Sigmoid colon (tissue), 7 donors: ENCODE results near the gene KY. TPM values are rescaled to one million over a fixed set of nuclear protein-coding genes. Genes with fewer than 3 reads are reported as not detected.

Source experiments
- DNase-seq: peaks from one replicate; pipeline ENCODE4 v3.0.0-alpha.2; 2019
- H3K27ac ChIP-seq, 4 donors: fragments of 200-600 bp; sonication (generic); one replicate each; pipeline ENCODE4 v1.5.1; 2016 to 2019; ENCODE audit warnings: mild to moderate bottlenecking in 1 of 4
- H3K27me3 ChIP-seq, 3 donors: fragments of 200-600 bp; sonication (generic); one replicate each; pipeline ENCODE4 v1.5.1; 2019; ENCODE audit warnings: mild to moderate bottlenecking in 1 of 3
- H3K36me3 ChIP-seq, 4 donors: fragments of 200-600 bp; sonication (generic); one replicate each; pipeline ENCODE4 v1.5.1; 2016 to 2019
- H3K4me1 ChIP-seq, 4 donors: fragments of 200-600 bp; sonication (generic); one replicate each; pipeline ENCODE4 v1.5.1; 2017 to 2019
- H3K4me3 ChIP-seq, 4 donors: fragments of 200-600 bp; sonication (generic); one replicate each; pipeline ENCODE4 v1.5.1; 2017 to 2019; ENCODE audit warnings: mild to moderate bottlenecking in 2 of 4, moderate library complexity in 1 of 4
- H3K9me3 ChIP-seq, 4 donors: fragments of 200-600 bp in 3 of 4; sonication (generic) in 3 of 4; one replicate each; pipeline versions ENCODE4 v1.5.1 to v1.6.1; 2013 to 2019
- EP300 ChIP-seq, 4 donors: sonication (generic); formaldehyde crosslinking; IDR thresholded peaks; one replicate each; pipeline ENCODE4 v1.6.1; 2017; ENCODE audit warnings: antibody characterized with exemption in 4 of 4
- POLR2A ChIP-seq, 2 donors: fragments of 450-650 bp; IDR thresholded peaks; one replicate each; pipeline ENCODE4 v1.6.1; 2016; ENCODE audit warnings: antibody characterized with exemption in 2 of 2, mild to moderate bottlenecking in 2 of 2, moderate library complexity in 2 of 2
- POLR2AphosphoS5 ChIP-seq, 4 donors: sonication (generic); formaldehyde crosslinking; IDR thresholded peaks; one replicate each; pipeline ENCODE4 v1.6.1; 2017; ENCODE audit warnings: antibody characterized with exemption in 4 of 4
- WGBS, 2 donors: extraction: QIAGEN DNeasy Blood & Tissue Kit; methylation state at CpG; one replicate each; pipeline ENCODE4 v1.1.7; 2013; 5-methylcytosine and 5-hydroxymethylcytosine counted together
- intact Hi-C: fragments of 100-400 bp; cut with DNase I; formaldehyde crosslinking; loops from one replicate; pipeline ENCODE4 v1.15.1; 2023
- polyA plus RNA-seq, 3 donors: library from polyadenylated mRNA; stranded (reverse); fragments of 200-250 nt; gene quantifications; one replicate each; pipeline ENCODE4 v1.2.3, GENCODE V29; 2013
- total RNA-seq, 4 donors: library from RNA; depleted of rRNA; stranded (reverse); fragments of >200 nt; gene quantifications; one replicate each; pipeline ENCODE4 v1.1.0, GENCODE V29; 2016
- TF ChIP-seq, protein P1 (sequence below), 4 experiments: fragments of 450-650 bp in 3 of 4; fragments of 200-600 bp in 1 of 4; IDR thresholded peaks; one replicate each; pipeline ENCODE4 v1.5.1; 2016 to 2019; ENCODE audit warnings: antibody characterized with exemption in 4 of 4, mild to moderate bottlenecking in 3 of 4, moderate library complexity in 2 of 4
- donor health status: healthy with polysubstance abuse.
- donor health status: Bipolar disorder and iron deficiency.
- donor health status: healthy.

The KY gene
- total and polyA plus RNA-seq, 7 donors = 0.13 to 3.9 (median 3.0) TPM; not detected in 2

DNA sequence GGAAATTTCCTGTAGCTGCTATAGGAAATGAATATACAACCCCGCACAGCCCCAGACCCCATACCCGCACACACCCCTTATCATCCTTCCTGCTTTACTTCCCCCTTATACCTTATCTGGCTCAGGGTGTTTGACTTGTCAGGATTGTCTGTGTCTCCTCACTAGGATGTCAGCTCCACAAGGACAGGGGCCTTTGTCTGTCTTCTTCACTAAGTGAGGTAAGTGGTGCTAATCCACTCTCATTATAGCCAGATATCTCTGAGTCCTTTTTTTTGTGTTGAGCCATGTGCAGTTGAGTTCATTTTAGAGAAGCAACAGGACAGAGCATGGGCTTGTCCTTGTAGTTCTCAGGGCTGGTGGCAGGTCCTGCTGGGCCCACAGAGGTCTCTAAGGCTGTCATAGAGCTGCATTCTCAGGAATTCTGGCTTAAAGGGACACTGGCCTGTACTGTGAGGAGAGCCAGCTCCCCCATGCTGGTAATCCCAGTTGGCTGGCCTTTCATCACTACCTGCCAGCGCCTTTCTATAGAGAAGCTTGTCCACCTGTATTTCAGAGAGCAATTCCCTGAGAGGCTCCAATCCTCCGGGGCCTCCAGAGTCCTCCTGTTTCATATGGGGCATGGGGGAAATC lies 9.0 kb downstream of the KY start:
- intact Hi-C loops = no loop called here
- WGBS, 2 donors = 89 to 91% methylated on average over 4 of the region's 4 CpGs
- no peak for DNase-seq
- TF ChIP-seq, protein P1, sequence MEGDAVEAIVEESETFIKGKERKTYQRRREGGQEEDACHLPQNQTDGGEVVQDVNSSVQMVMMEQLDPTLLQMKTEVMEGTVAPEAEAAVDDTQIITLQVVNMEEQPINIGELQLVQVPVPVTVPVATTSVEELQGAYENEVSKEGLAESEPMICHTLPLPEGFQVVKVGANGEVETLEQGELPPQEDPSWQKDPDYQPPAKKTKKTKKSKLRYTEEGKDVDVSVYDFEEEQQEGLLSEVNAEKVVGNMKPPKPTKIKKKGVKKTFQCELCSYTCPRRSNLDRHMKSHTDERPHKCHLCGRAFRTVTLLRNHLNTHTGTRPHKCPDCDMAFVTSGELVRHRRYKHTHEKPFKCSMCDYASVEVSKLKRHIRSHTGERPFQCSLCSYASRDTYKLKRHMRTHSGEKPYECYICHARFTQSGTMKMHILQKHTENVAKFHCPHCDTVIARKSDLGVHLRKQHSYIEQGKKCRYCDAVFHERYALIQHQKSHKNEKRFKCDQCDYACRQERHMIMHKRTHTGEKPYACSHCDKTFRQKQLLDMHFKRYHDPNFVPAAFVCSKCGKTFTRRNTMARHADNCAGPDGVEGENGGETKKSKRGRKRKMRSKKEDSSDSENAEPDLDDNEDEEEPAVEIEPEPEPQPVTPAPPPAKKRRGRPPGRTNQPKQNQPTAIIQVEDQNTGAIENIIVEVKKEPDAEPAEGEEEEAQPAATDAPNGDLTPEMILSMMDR (IDR thresholded peaks at IDR 0.05) = no peak
- no peak for TF ChIP-seq POLR2A (IDR thresholded peaks at IDR 0.05)
- TF ChIP-seq EP300 (IDR thresholded peaks at IDR 0.05) = no peak
- no peak for TF ChIP-seq POLR2AphosphoS5 (IDR thresholded peaks at IDR 0.05)
- H3K4me3 ChIP-seq = no peak overlapping the region
- peaks cover 0 to 8% (median 0%) of the 10 kb centered on the region in 4 donors for H3K36me3 ChIP-seq
- H3K4me1 ChIP-seq = peaks cover 0 to 5% (median 0%) of the 10 kb centered on the region in 4 donors
- H3K27me3 ChIP-seq = no peaks in the 10 kb centered on the region
- no peaks in the 10 kb centered on the region for H3K9me3 ChIP-seq
- H3K27ac ChIP-seq = no peak overlapping the region

DNA sequence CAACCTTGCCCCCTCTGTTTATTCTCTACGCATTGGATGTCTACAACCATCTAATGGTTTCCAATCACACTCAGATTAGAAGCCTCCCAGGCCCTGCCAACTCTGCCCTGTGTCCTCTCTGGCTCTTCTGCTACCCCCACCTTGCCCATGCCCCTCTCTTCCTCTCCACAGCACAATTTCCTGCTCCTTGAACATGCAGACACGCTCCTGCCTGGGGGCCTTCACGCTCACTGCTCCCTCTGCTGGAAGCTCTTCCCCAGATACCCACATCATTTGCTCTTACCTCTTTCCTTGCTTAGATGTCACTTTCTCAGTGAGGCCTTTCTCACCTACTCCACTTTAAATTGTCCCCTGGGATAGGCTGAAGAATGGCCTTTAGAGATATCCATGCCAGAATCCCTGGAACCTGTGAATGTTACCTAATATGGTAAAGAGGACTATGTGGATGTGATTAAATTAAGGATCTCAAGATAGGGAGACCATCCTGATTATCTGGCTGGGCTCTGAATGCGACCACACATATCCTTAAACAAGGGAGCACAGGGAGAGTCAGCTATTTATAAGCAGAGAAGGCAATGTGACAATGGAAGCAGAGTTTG lies 9.9 kb downstream of the KY start:
- Histone ChIP-seq H3K9me3 (no peaks in the 10 kb centered on the region), H3K27ac (no peak overlapping the region), H3K36me3 (peaks cover 0 to 8% (median 0%) of the 10 kb centered on the region in 4 donors), H3K27me3 (no peaks in the 10 kb centered on the region), H3K4me3 (no peak overlapping the region), H3K4me1 (peaks cover 0 to 5% (median 0%) of the 10 kb centered on the region in 4 donors)
- 56 to 60% methylated on average over 4 of the region's 4 CpGs for WGBS, 2 donors
- no peak for DNase-seq
- intact Hi-C loops = no loop called here
- TF ChIP-seq, protein P1 (IDR thresholded peaks at IDR 0.05) = no peak
- TF ChIP-seq POLR2A (IDR thresholded peaks at IDR 0.05) = no peak
- TF ChIP-seq POLR2AphosphoS5 (IDR thresholded peaks at IDR 0.05) = no peak
- no peak for TF ChIP-seq EP300 (IDR thresholded peaks at IDR 0.05)

DNA sequence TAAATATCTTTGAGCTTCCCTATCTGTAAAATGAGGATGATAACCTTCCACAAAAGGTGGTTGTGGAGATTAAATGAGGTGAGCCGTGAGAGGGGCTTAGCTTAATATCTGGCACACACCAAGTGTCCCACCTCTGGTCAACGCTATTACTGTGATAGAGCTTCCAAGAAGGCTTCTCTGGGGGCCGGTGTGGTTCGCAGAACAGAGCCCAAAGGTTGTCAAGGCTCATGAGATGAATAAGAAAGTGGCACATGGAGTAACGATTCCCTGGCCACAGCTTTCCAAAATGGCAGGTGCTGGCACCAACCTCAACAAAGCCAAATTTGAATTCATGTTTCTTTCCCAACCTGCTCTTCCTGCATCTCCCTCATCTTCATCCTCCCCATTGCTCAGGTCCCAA lies 10.4 kb downstream of the KY start:
- peaks cover 0 to 8% (median 0%) of the 10 kb centered on the region in 4 donors for H3K36me3 ChIP-seq
- H3K4me1 ChIP-seq = peaks cover 0 to 5% (median 0%) of the 10 kb centered on the region in 4 donors
- no peaks in the 10 kb centered on the region for H3K27me3 ChIP-seq
- TF ChIP-seq POLR2AphosphoS5 (IDR thresholded peaks at IDR 0.05) = no peak
- TF ChIP-seq, protein P1 (IDR thresholded peaks at IDR 0.05) = no peak
- no peak for TF ChIP-seq EP300 (IDR thresholded peaks at IDR 0.05)
- no peak for TF ChIP-seq POLR2A (IDR thresholded peaks at IDR 0.05)
- WGBS, 2 donors = 92 to 93% methylated on average over 5 of the region's 5 CpGs
- no peak overlapping the region for H3K27ac ChIP-seq
- DNase-seq = no peak
- no peak overlapping the region for H3K4me3 ChIP-seq
- intact Hi-C loops = no loop called here
- H3K9me3 ChIP-seq = no peaks in the 10 kb centered on the region

DNA sequence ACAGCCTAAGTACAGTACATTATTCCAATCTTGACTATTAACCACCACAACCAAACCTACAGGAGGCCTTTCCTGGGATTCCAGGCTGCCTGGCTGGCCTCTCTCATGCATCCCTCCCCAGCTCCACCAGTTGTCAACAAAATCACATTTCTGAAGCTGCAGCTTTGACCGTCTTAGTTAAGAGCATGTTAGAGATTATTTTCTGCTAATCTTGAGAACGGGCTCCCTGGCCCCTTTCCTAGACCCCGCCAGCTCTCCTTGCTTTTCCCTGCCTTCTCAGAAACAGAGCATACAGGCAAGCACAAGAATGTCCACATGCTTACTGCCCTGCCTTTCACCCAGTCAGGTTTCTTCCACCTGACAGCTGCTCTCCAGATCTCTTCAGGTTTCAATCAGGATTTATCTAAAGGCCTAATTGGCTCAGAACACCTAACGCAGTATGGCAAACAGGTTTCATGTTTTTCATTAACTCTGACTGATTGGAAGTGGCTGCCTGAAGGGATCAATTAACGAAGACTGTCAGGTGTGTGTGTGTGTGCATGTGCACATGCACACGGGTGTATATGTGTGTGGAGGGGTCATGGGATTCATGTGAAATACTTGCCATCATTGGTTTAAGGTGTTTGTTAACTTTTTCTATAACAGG lies 12.3 kb downstream of the KY start:
- intact Hi-C loops = no loop called here
- H3K36me3 ChIP-seq = peaks cover 0 to 8% (median 0%) of the 10 kb centered on the region in 4 donors
- no peaks in the 10 kb centered on the region for H3K4me1 ChIP-seq
- DNase-seq = no peak
- H3K27me3 ChIP-seq = no peaks in the 10 kb centered on the region
- no peak for TF ChIP-seq POLR2A (IDR thresholded peaks at IDR 0.05)
- no peak for TF ChIP-seq POLR2AphosphoS5 (IDR thresholded peaks at IDR 0.05)
- TF ChIP-seq, protein P1 (IDR thresholded peaks at IDR 0.05) = no peak
- no peak for TF ChIP-seq EP300 (IDR thresholded peaks at IDR 0.05)
- H3K27ac ChIP-seq = no peak overlapping the region
- H3K4me3 ChIP-seq = no peak overlapping the region
- H3K9me3 ChIP-seq = no peaks in the 10 kb centered on the region
- 84 to 86% methylated on average over 6 of the region's 6 CpGs for WGBS, 2 donors
